AG04450 (cell line): Measurements from ENCODE around the gene CCDC186. TPM values are rescaled to one million over a fixed set of nuclear protein-coding genes. Genes with fewer than 3 reads are reported as not detected.

Source experiments
- CTCF ChIA-PET: fragments of 300-600, 350-600 bp; formaldehyde crosslinking; extraction: SDS; loops from one replicate; lab custom pipeline; 2022; ENCODE audit warnings: antibody characterized with exemption, inconsistent platforms; lab: Charles Lee
- POLR2A ChIA-PET: fragments of 350-600 bp; formaldehyde crosslinking; extraction: SDS; loops from one replicate; lab custom pipeline; 2021; ENCODE audit warnings: antibody characterized with exemption, inconsistent platforms; lab: Yijun Ruan, JAX
- DNase-seq: peaks from one replicate; pipeline ENCODE4 v3.0.0-alpha.2; 2011; ENCODE audit warnings: low read depth, low spot score
- H3K27ac ChIP-seq: one replicate; pipeline ENCODE4 v1.5.1; 2012; ENCODE audit warnings: low read depth, low read length, control low read depth
- H3K27me3 ChIP-seq: one replicate; pipeline ENCODE4 v1.6.0; 2012; ENCODE audit warnings: low read length; ENCODE audit not compliant: control insufficient read depth, insufficient read depth
- H3K4me3 ChIP-seq: 2 replicates; pipeline ENCODE4 v1.5.1; 2011; ENCODE audit warnings: mild to moderate bottlenecking, low read depth, low read length, control low read depth
- H3K9me3 ChIP-seq: 2 replicates; pipeline ENCODE4 v1.5.1; 2012; ENCODE audit warnings: low read length; ENCODE audit not compliant: control insufficient read depth, insufficient read depth
- polyA plus RNA-seq: library from polyadenylated mRNA; depleted of rRNA; stranded (reverse); fragments of >200 nt; gene quantifications from 2 replicates; pipeline ENCODE4 v1.2.3, GENCODE V29; 2011
- TF ChIP-seq, protein P1 (sequence below): IDR thresholded peaks from 2 replicates; pipeline ENCODE4 v1.5.1; 2011; ENCODE audit warnings: low read depth, low read length, control low read depth, inconsistent platforms

CCDC186 gene
- polyA plus RNA-seq, 1 experiment: 9.6 TPM

DNA sequence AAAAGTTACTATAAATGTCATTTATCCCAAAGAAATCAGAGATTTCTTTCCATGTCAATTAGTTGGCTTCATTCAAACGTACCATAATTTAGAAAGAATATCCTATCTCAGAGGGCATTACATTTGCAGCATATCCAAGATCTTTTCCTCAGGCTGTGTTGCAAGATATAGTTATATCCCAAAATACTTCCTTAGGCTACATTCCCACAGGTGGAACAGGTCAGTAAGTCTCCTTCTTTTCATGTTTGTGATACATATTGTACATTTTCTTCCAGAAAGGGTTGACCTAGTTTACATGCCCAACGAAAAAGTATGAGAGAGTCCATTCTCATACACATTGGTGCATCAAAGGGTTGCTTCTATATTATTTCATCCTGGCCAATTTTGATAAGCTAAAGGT, 38.1 kb upstream of the CCDC186 start:
- no peak for DNase-seq
- ChIA-PET CTCF (no interaction called here), POLR2A (no interaction called here)
- Histone ChIP-seq H3K27ac (no peak overlapping the region), H3K4me3 (no peak overlapping the region), H3K9me3 (no peaks in the 10 kb centered on the region), H3K27me3 (no peaks in the 10 kb centered on the region)
- TF ChIP-seq, protein P1, sequence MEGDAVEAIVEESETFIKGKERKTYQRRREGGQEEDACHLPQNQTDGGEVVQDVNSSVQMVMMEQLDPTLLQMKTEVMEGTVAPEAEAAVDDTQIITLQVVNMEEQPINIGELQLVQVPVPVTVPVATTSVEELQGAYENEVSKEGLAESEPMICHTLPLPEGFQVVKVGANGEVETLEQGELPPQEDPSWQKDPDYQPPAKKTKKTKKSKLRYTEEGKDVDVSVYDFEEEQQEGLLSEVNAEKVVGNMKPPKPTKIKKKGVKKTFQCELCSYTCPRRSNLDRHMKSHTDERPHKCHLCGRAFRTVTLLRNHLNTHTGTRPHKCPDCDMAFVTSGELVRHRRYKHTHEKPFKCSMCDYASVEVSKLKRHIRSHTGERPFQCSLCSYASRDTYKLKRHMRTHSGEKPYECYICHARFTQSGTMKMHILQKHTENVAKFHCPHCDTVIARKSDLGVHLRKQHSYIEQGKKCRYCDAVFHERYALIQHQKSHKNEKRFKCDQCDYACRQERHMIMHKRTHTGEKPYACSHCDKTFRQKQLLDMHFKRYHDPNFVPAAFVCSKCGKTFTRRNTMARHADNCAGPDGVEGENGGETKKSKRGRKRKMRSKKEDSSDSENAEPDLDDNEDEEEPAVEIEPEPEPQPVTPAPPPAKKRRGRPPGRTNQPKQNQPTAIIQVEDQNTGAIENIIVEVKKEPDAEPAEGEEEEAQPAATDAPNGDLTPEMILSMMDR: no peak

GRCh38 chr10:114208351-114208750, 34.3 kb upstream of the CCDC186 start:
- H3K4me3 ChIP-seq: no peak overlapping the region
- DNase-seq: no peak
- TF ChIP-seq, protein P1: no peak
- H3K27me3 ChIP-seq: no peaks in the 10 kb centered on the region
- no peaks in the 10 kb centered on the region for H3K9me3 ChIP-seq
- no peak overlapping the region for H3K27ac ChIP-seq
- ChIA-PET POLR2A (no interaction called here), CTCF (interaction anchor here (0.7 to 0.8 kb wide), 2 partner anchors 34 to 263 kb away, joined by 3 read pairs; partner anchors contain the start of gene CCDC186)

GRCh38 chr10:114207349-114207748, 33.3 kb upstream of the CCDC186 start:
- Histone ChIP-seq H3K4me3 (no peak overlapping the region), H3K27me3 (no peaks in the 10 kb centered on the region), H3K27ac (no peak overlapping the region), H3K9me3 (no peaks in the 10 kb centered on the region)
- DNase-seq: no peak
- ChIA-PET POLR2A (no interaction called here), CTCF (interaction anchor here (0.5 kb wide), 1 partner anchor 11 kb away, joined by 3 read pairs; no protein-coding TSS in a partner anchor)
- TF ChIP-seq, protein P1: no peak

DNA sequence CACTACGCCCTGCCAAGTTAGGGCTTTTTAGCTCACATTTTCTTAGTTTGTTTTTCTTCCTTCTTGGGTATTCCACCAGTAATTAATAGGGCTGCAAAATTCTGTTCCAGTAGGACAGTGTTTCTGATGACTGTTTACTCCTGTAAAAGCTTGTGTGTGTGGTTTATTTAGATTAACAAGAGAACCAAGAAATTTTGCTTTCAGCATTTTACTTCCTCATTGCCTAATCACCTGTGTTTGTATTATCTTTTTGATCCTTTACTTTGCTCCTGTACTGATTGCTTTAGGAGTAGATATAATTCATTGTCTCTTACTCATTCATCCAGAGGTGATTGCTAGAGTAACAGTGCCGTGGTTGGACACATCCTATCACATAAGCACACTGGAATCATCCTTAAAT, 32.9 kb upstream of the CCDC186 start:
- Histone ChIP-seq H3K4me3 (no peak overlapping the region), H3K9me3 (no peaks in the 10 kb centered on the region), H3K27ac (no peak overlapping the region), H3K27me3 (no peaks in the 10 kb centered on the region)
- CTCF ChIA-PET: interaction anchor here (0.5 kb wide), 1 partner anchor 10 kb away, joined by 3 read pairs; no protein-coding TSS in a partner anchor
- DNase-seq: no peak
- POLR2A ChIA-PET: no interaction called here
- TF ChIP-seq, protein P1: no peak

GRCh38 chr10:114202812-114203211, 28.8 kb upstream of the CCDC186 start:
- Histone ChIP-seq H3K27ac (no peak overlapping the region), H3K4me3 (no peak overlapping the region), H3K27me3 (no peaks in the 10 kb centered on the region), H3K9me3 (no peaks in the 10 kb centered on the region)
- POLR2A ChIA-PET: no interaction called here
- TF ChIP-seq, protein P1: no peak
- CTCF ChIA-PET: no interaction called here
- DNase-seq: no peak
